ENCODE data around the gene KRTAP5-3.
"Not testable (repeated sequence)": the region's sequence is repeated elsewhere in the genome, so short reads cannot be mapped to it uniquely, and the experiment has no call there.

DNA sequence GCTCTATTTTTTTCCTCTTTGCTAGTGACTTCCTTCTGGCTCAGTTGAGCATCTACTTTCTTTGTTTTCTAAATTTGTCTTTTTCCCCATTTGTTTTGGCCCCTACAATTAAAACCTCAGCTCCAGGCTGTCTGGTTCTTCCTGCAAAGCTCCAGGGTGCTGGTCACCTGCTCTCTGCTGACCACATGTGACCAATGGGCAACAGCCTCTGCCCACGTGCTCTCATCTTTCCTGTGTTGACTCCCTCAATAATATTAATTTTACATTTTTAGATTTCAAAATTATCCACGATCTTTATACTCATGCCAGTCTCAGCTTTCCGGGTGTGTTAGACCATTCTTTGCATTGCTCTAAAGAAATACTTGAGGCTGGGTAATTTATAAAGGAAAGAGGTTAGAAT lies 9.9 kb downstream of the KRTAP5-3 start:
- TF ChIP-seq, protein P1, sequence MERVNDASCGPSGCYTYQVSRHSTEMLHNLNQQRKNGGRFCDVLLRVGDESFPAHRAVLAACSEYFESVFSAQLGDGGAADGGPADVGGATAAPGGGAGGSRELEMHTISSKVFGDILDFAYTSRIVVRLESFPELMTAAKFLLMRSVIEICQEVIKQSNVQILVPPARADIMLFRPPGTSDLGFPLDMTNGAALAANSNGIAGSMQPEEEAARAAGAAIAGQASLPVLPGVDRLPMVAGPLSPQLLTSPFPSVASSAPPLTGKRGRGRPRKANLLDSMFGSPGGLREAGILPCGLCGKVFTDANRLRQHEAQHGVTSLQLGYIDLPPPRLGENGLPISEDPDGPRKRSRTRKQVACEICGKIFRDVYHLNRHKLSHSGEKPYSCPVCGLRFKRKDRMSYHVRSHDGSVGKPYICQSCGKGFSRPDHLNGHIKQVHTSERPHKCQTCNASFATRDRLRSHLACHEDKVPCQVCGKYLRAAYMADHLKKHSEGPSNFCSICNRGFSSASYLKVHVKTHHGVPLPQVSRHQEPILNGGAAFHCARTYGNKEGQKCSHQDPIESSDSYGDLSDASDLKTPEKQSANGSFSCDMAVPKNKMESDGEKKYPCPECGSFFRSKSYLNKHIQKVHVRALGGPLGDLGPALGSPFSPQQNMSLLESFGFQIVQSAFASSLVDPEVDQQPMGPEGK (tag by site-specific recombination; IDR thresholded peaks at IDR 0.05), result not testable (repeated sequence)
- TF ChIP-seq, protein P2, sequence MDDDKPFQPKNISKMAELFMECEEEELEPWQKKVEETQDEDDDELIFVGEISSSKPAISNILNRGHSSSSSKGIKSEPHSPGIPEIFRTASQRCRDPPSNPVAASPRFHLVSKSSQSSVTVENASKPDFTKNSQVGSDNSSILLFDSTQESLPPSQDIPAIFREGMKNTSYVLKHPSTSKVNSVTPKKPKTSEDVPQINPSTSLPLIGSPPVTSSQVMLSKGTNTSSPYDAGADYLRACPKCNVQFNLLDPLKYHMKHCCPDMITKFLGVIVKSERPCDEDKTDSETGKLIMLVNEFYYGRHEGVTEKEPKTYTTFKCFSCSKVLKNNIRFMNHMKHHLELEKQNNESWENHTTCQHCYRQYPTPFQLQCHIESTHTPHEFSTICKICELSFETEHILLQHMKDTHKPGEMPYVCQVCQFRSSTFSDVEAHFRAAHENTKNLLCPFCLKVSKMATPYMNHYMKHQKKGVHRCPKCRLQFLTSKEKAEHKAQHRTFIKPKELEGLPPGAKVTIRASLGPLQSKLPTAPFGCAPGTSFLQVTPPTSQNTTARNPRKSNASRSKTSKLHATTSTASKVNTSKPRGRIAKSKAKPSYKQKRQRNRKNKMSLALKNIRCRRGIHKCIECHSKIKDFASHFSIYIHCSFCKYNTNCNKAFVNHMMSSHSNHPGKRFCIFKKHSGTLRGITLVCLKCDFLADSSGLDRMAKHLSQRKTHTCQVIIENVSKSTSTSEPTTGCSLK (tag by site-specific recombination; IDR thresholded peaks at IDR 0.05), result not testable (repeated sequence)
- not testable (repeated sequence) for TF ChIP-seq ZNF629 (tag by site-specific recombination; IDR thresholded peaks at IDR 0.05); BCL6B (tag by site-specific recombination; IDR thresholded peaks at IDR 0.05); ZNF776 (tag by site-specific recombination; IDR thresholded peaks at IDR 0.05; ENCODE audit: borderline replicate concordance); SALL2 (tag by site-specific recombination; IDR thresholded peaks at IDR 0.05; ENCODE audit: borderline replicate concordance); HOXA7 (CRISPR knock-in tag; IDR thresholded peaks at IDR 0.05; ENCODE audit: borderline replicate concordance); ZBTB44 (tag by site-specific recombination; IDR thresholded peaks at IDR 0.05); PRDM1 (tag by site-specific recombination; IDR thresholded peaks at IDR 0.05); TCF7L2 (IDR thresholded peaks at IDR 0.05; ENCODE audit: borderline replicate concordance, low read depth, low read length); RBAK (tag by site-specific recombination; IDR thresholded peaks at IDR 0.05); ZNF433 (tag by site-specific recombination; IDR thresholded peaks at IDR 0.05; ENCODE audit: low read depth)
- TF ChIP-seq, protein P3, sequence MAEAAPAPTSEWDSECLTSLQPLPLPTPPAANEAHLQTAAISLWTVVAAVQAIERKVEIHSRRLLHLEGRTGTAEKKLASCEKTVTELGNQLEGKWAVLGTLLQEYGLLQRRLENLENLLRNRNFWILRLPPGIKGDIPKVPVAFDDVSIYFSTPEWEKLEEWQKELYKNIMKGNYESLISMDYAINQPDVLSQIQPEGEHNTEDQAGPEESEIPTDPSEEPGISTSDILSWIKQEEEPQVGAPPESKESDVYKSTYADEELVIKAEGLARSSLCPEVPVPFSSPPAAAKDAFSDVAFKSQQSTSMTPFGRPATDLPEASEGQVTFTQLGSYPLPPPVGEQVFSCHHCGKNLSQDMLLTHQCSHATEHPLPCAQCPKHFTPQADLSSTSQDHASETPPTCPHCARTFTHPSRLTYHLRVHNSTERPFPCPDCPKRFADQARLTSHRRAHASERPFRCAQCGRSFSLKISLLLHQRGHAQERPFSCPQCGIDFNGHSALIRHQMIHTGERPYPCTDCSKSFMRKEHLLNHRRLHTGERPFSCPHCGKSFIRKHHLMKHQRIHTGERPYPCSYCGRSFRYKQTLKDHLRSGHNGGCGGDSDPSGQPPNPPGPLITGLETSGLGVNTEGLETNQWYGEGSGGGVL (tag by site-specific recombination; IDR thresholded peaks at IDR 0.05), result not testable (repeated sequence)

All from HEK293 (cell line).